Measurements from ENCODE around the gene PAM. TPM values are rescaled to one million over a fixed set of nuclear protein-coding genes. Genes with fewer than 3 reads are reported as not detected.

Gene PAM
- total RNA-seq (2014; rRNA removed) (90.0 and 153 TPM in 2 replicates), Bru-seq, nascent RNA (percentile 81 among the genes with signal in this experiment), BruChase-seq, experiment 1, labeled RNA remaining after a 6-hour chase (percentile 68 among the genes with signal in this experiment), BruChase-seq, experiment 2, labeled RNA remaining after a 2-hour chase (percentile 81 among the genes with signal in this experiment)
- long read RNA-seq, full-length matches to known transcripts = 40 of 296 reads
- long read RNA-seq, partial matches to known transcripts = 46 of 296 reads
- long read RNA-seq, other reads (novel, unspliced or antisense) = 210 of 296 reads

DNA sequence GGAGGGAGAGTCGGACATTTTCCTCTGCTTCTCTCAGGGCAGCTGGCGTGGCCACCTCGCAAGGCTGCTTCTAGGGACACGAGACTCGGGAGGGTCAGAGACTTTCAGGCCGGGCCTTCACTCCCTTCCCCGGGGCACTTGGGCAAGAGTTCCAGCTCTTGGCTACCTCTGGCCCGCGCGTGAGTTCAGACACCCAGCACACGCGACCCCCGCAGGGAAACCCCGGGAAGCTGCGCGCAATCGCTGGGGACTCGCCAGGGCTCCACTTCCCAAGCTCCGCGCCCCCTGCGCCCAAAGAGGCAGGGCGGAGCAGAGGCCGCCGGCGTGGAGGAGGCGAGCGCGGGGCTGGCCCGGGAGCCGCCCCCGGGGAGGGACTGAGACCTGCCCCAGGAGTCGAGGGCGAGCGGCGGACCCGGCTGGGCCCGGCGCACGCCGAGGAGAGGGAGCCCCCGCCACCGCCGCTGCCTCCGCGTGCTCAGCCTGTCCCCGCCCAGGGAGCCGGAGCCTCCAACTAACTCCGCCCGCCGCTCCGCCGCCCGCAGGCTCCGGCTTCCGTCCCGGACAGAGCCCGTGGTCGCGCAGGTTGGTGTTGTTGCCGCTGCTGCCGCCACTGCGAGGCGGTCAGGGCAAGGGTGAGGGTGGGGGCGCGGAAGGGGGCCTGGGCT, at the start of gene PAM:
TSS of gene PAM (plus strand) at position 539 of the 665 bp plus-strand sequence. CDS start 110,891 bp downstream, outside the sequence.
- peak within 1 kb of the TSS; percentile 88 for H3K4me3 ChIP-seq (ENCODE audit: low read length)
- H3K36me3 ChIP-seq (ENCODE audit: low read depth, low read length) = no peaks in the 10 kb centered on the region
- ChIA-PET CTCF (interaction anchor here (0.7 to 2.2 kb wide), 2 partner anchors 26 to 73 kb away, joined by 3 to 24 read pairs; no protein-coding TSS in a partner anchor), POLR2A (ENCODE audit: unreplicated experiment) (no interaction called here)
- TF ChIP-seq EZH2 (IDR thresholded peaks at IDR 0.05; ENCODE audit: low read length, unreplicated experiment) (no peak), EZH2phosphoT487 (IDR thresholded peaks at IDR 0.05; ENCODE audit: borderline replicate concordance, low read length) (no peak)
- TF ChIP-seq, protein P1, sequence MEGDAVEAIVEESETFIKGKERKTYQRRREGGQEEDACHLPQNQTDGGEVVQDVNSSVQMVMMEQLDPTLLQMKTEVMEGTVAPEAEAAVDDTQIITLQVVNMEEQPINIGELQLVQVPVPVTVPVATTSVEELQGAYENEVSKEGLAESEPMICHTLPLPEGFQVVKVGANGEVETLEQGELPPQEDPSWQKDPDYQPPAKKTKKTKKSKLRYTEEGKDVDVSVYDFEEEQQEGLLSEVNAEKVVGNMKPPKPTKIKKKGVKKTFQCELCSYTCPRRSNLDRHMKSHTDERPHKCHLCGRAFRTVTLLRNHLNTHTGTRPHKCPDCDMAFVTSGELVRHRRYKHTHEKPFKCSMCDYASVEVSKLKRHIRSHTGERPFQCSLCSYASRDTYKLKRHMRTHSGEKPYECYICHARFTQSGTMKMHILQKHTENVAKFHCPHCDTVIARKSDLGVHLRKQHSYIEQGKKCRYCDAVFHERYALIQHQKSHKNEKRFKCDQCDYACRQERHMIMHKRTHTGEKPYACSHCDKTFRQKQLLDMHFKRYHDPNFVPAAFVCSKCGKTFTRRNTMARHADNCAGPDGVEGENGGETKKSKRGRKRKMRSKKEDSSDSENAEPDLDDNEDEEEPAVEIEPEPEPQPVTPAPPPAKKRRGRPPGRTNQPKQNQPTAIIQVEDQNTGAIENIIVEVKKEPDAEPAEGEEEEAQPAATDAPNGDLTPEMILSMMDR (conservative IDR thresholded peaks at IDR 0.05; ENCODE audit: low read depth, low read length) = no peak
- H3K9me2 ChIP-seq (replicated peaks; ENCODE audit: low read length) = no peaks in the 10 kb centered on the region
- DNase-seq (peak; percentile 82), ATAC-seq (peak; percentile 85)
- intact Hi-C loops (cut with micrococcal nuclease) = loop anchor here (1.0 kb wide), 1 partner anchor 74 kb away; no protein-coding TSS in a partner anchor
- H4K20me1 ChIP-seq (ENCODE audit: low read length) = no peaks in the 10 kb centered on the region
- H3K79me2 ChIP-seq (ENCODE audit: low read length) = peaks cover 39% of the 10 kb centered on the region
- H3K9ac ChIP-seq (ENCODE audit: low read length) = peak within 1 kb of the TSS; percentile 82
- H3K4me2 ChIP-seq (ENCODE audit: low read length) = peak within 1 kb of the TSS; percentile 83
- no peaks in the 10 kb centered on the region for H3F3A ChIP-seq (ENCODE audit: low read length, unreplicated experiment)
- H3K9me3 ChIP-seq (ENCODE audit: low read length) = no peaks in the 10 kb centered on the region
- BruUV-seq (replicated peaks) = no TSS peak
- peaks cover 23% of the 10 kb centered on the region for H3K4me1 ChIP-seq (ENCODE audit: insufficient read depth, low read length)
- H3K27ac ChIP-seq (ENCODE audit: low read length) = peak within 1 kb of the TSS; percentile 35
- H2AFZ ChIP-seq (ENCODE audit: low read length) = peak within 1 kb of the TSS; percentile 93
- no peaks in the 10 kb centered on the region for H3K27me3 ChIP-seq (ENCODE audit: low read length)

DNA sequence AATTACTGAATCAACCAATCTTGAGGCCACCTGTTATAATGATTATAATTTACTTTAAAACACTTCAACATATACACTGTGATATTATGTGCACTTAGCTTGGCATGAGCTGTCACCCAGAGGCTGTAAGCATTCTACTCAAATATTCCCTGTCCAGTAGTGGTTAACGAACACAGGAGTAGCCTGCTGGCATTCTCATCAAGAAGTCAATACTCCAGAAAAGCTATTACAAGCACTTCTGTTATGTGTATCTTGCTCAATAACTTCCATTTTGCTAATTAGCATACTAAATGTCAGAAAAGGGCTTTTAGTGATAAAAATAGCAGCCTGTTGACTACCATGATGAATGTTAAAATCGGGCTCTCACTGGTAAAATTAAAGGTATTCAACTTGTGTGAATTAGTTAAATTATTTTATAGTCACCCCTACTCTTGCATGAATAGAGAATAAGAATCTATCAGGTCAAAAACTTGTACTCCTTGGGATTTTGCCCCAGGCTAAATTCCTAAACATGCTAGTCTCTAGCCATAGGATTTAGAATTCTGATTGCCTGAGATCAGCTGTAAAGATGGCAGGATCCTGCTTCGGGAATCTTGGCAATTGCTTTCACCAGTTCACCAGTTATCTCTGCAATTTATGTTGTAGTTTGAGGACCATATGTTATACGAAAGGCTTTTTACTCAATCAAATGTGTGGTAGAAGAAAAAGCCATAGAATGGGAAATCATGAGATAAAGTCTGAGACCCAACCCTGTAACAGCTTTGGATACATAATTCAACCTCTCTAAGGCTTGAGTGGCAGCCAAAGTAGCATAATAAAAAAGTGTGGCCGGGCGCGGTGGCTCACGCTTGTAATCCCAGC, 43.4 kb upstream of the PAM start:
- H3K4me2 ChIP-seq (ENCODE audit: low read length) = no peak overlapping the region
- no peaks in the 10 kb centered on the region for H3K9me3 ChIP-seq (ENCODE audit: low read length)
- TF ChIP-seq, protein P1 (conservative IDR thresholded peaks at IDR 0.05; ENCODE audit: low read depth, low read length) = no peak
- TF ChIP-seq EZH2phosphoT487 (IDR thresholded peaks at IDR 0.05; ENCODE audit: borderline replicate concordance, low read length) (no peak), EZH2 (IDR thresholded peaks at IDR 0.05; ENCODE audit: low read length, unreplicated experiment) (no peak)
- no peaks in the 10 kb centered on the region for H3K27me3 ChIP-seq (ENCODE audit: low read length)
- BruUV-seq (replicated peaks) = no TSS peak
- no peaks in the 10 kb centered on the region for H3K79me2 ChIP-seq (ENCODE audit: low read length)
- ATAC-seq (no peak), DNase-seq (peak; percentile 18)
- POLR2A ChIA-PET (ENCODE audit: unreplicated experiment) = no interaction called here
- CTCF ChIA-PET = no interaction called here
- no peaks in the 10 kb centered on the region for H3K36me3 ChIP-seq (ENCODE audit: low read depth, low read length)
- intact Hi-C loops (cut with micrococcal nuclease) = no loop called here
- H4K20me1 ChIP-seq (ENCODE audit: low read length) = no peaks in the 10 kb centered on the region
- H3F3A ChIP-seq (ENCODE audit: low read length, unreplicated experiment) = no peaks in the 10 kb centered on the region
- H3K9ac ChIP-seq (ENCODE audit: low read length) = no peak overlapping the region
- peaks cover 12% of the 10 kb centered on the region for H3K4me1 ChIP-seq (ENCODE audit: insufficient read depth, low read length)
- no peaks in the 10 kb centered on the region for H3K9me2 ChIP-seq (replicated peaks; ENCODE audit: low read length)
- H3K27ac ChIP-seq (ENCODE audit: low read length) = no peak overlapping the region
- no peak overlapping the region for H2AFZ ChIP-seq (ENCODE audit: low read length)
- no peak overlapping the region for H3K4me3 ChIP-seq (ENCODE audit: low read length)

Measured in PC-3 (cell line).